ENCODE measurements around the gene METTL16.

- TF ChIP-seq HNF4A (conservative IDR thresholded peaks at IDR 0.05) (no peak), RAD21 (IDR thresholded peaks at IDR 0.05) (no peak), CTCF (IDR thresholded peaks at IDR 0.05; ENCODE audit: low read depth, low read length, missing input control) (no peak), RXRA (IDR thresholded peaks at IDR 0.05) (no peak), MAX (IDR thresholded peaks at IDR 0.05) (no peak), REST (IDR thresholded peaks at IDR 0.05) (no peak), YY1 (IDR thresholded peaks at IDR 0.05) (no peak), TAF1 (conservative IDR thresholded peaks at IDR 0.05) (no peak), SP1 (IDR thresholded peaks at IDR 0.05) (no peak)
These were observed 139.5 kb downstream of the METTL16 start for GRCh38 chr17:2372180-2372579.
